ENCODE results near the gene ZNF157.
A peak's percentile ranks its signal among the peaks of the same experiment; 100 is the strongest.

Gene ZNF157

GRCh38 chrX:47447607-47448006 is 77.2 kb downstream of the ZNF157 start:
- DNase-seq, result no peak

GRCh38 chrX:47448165-47448806 is 77.9 kb downstream of the ZNF157 start:
- DNase-seq, result no peak

GRCh38 chrX:47452112-47452511 is 81.7 kb downstream of the ZNF157 start:
- no peak for DNase-seq

GRCh38 chrX:47456080-47456479 is 85.7 kb downstream of the ZNF157 start:
- no peak for DNase-seq

- peak; percentile 6 to 34 for DNase-seq
Measured at GRCh38 chrX:47458528-47458927, 88.2 kb downstream of the ZNF157 start.

GRCh38 chrX:47460561-47460960 is 90.2 kb downstream of the ZNF157 start:
- no peak for DNase-seq
